Skeletal muscle satellite cell (primary cell): ENCODE measurements around the gene TXNDC15. TPM values are rescaled to one million over a fixed set of nuclear protein-coding genes. Genes with fewer than 3 reads are reported as not detected.

ENCODE experiments used
- H3K27me3 ChIP-seq: 2 replicates; pipeline ENCODE4 v1.7.0; 2013; ENCODE audit warnings: low read length; ENCODE audit not compliant: control insufficient read depth, insufficient read depth
- H3K36me3 ChIP-seq: 2 replicates; pipeline ENCODE4 v1.7.0; 2013; ENCODE audit warnings: mild to moderate bottlenecking, control low read depth, low read length; ENCODE audit not compliant: insufficient read depth
- H3K4me1 ChIP-seq: 2 replicates; pipeline ENCODE4 v1.7.0; 2013; ENCODE audit warnings: low read length; ENCODE audit not compliant: control insufficient read depth, insufficient read depth
- H3K4me2 ChIP-seq: 2 replicates; pipeline ENCODE4 v1.7.0; 2013; ENCODE audit warnings: mild to moderate bottlenecking, low read length
- H3K4me3 ChIP-seq: 2 replicates; pipeline ENCODE4 v1.7.0; 2013; ENCODE audit warnings: low read length
- H3K9ac ChIP-seq: 2 replicates; pipeline ENCODE4 v1.7.0; 2013; ENCODE audit warnings: mild to moderate bottlenecking, low read depth, low read length, moderate library complexity
- H3K9me3 ChIP-seq: replicated peaks from 2 replicates; pipeline ENCODE4 v1.7.0; 2013; ENCODE audit warnings: mild to moderate bottlenecking, control low read depth, low read length
- small RNA-seq: library from RNA; depleted of rRNA; stranded (forward); fragments of <200 nt; gene quantifications from one replicate; pipeline ENCODE3, GENCODE V24; 2012

The TXNDC15 gene

GRCh38 chr5:134935711-134936602 lies 61.8 kb downstream of the TXNDC15 start:
- H3K9ac ChIP-seq: no peak overlapping the region
- no peak overlapping the region for H3K4me3 ChIP-seq
- no peaks in the 10 kb centered on the region for H3K27me3 ChIP-seq
- H3K4me2 ChIP-seq: no peak overlapping the region
- H3K9me3 ChIP-seq: no peaks in the 10 kb centered on the region
- H3K36me3 ChIP-seq: peaks cover 13% of the 10 kb centered on the region
- H3K4me1 ChIP-seq: no peaks in the 10 kb centered on the region

- no peak overlapping the region for H3K4me2 ChIP-seq
- H3K4me1 ChIP-seq: no peaks in the 10 kb centered on the region
- H3K36me3 ChIP-seq: peaks cover 13% of the 10 kb centered on the region
- H3K4me3 ChIP-seq: no peak overlapping the region
- no peaks in the 10 kb centered on the region for H3K9me3 ChIP-seq
- no peaks in the 10 kb centered on the region for H3K27me3 ChIP-seq
- no peak overlapping the region for H3K9ac ChIP-seq
Measured at GRCh38 chr5:134937526-134937925, 63.4 kb downstream of the TXNDC15 start.

- Histone ChIP-seq H3K4me2 (no peak overlapping the region), H3K4me1 (no peaks in the 10 kb centered on the region), H3K4me3 (no peak overlapping the region), H3K27me3 (no peaks in the 10 kb centered on the region), H3K9me3 (no peaks in the 10 kb centered on the region), H3K9ac (no peak overlapping the region), H3K36me3 (peaks cover 13% of the 10 kb centered on the region)
Measured at GRCh38 chr5:134938030-134938429, 63.9 kb downstream of the TXNDC15 start.

DNA sequence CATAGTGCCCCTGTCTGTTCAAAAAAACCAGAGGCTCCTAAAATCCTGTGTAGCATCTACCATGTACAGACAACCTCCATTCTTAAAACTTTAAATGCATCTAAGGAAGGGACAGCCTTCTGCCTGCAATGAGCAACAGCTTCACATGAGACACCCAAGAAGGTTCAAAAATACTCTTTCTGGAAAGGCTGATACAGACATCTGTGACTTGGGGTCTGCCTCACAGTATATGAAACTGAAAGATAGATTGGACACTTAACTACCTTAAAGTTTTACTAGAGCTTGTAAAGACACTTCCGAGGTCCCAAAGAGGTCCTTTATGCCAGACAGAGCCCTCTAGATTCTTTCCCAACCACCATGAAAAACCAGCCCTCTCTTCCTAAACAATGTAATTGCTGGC lies 65.3 kb downstream of the TXNDC15 start:
- Histone ChIP-seq H3K27me3 (no peaks in the 10 kb centered on the region), H3K4me3 (no peak overlapping the region), H3K9ac (no peak overlapping the region), H3K9me3 (no peaks in the 10 kb centered on the region), H3K4me2 (no peak overlapping the region), H3K36me3 (peaks cover 13% of the 10 kb centered on the region), H3K4me1 (no peaks in the 10 kb centered on the region)

DNA sequence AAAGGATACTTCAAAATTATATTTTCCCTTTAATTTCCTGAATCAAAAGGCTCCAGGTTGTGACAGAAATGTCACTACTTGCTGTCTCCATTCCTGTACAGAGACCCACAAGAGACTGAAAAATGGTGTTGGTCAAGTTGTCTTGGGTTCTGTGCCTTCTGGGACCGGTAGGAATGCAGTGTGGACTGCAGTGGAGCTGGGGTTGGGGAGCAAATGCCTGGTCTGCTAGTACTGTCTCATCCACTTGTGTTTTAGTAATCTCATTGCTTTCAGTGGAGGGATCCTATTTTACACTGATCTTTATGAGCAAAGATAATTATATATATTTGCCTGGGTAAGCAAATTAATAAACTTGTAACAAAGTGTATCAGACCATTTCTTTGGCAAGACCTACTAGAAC lies 69.4 kb downstream of the TXNDC15 start:
- no peak overlapping the region for H3K9ac ChIP-seq
- H3K4me3 ChIP-seq: no peak overlapping the region
- H3K36me3 ChIP-seq: no peaks in the 10 kb centered on the region
- H3K9me3 ChIP-seq: no peaks in the 10 kb centered on the region
- H3K27me3 ChIP-seq: no peaks in the 10 kb centered on the region
- H3K4me2 ChIP-seq: no peak overlapping the region
- peaks cover under 1% of the 10 kb centered on the region for H3K4me1 ChIP-seq

DNA sequence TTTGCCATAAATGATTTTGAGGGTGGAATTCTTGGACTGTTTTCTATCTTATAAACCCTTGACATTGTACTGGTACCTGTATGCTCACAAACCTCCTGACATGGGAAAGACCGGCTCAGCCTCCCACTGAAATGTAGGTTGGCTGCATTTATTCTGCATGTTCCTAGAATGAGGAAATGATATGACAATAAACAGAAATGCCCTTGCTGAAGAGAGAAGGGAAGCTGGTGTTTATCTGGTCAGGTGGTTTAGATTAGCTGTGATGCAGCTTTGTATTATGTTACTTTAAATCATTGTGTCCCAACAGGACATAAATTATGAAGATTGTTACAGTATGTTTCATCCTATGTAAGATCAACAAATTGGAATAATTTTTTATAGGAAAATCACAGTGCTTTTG lies 70.5 kb downstream of the TXNDC15 start:
- Histone ChIP-seq H3K27me3 (no peaks in the 10 kb centered on the region), H3K4me2 (no peak overlapping the region), H3K4me3 (no peak overlapping the region), H3K9me3 (no peaks in the 10 kb centered on the region), H3K36me3 (no peaks in the 10 kb centered on the region), H3K4me1 (peaks cover 8% of the 10 kb centered on the region), H3K9ac (no peak overlapping the region)

GRCh38 chr5:134945041-134945440 lies 70.9 kb downstream of the TXNDC15 start:
- no peaks in the 10 kb centered on the region for H3K36me3 ChIP-seq
- no peaks in the 10 kb centered on the region for H3K9me3 ChIP-seq
- H3K4me3 ChIP-seq: no peak overlapping the region
- H3K4me2 ChIP-seq: no peak overlapping the region
- peaks cover 8% of the 10 kb centered on the region for H3K4me1 ChIP-seq
- H3K9ac ChIP-seq: no peak overlapping the region
- no peaks in the 10 kb centered on the region for H3K27me3 ChIP-seq

DNA sequence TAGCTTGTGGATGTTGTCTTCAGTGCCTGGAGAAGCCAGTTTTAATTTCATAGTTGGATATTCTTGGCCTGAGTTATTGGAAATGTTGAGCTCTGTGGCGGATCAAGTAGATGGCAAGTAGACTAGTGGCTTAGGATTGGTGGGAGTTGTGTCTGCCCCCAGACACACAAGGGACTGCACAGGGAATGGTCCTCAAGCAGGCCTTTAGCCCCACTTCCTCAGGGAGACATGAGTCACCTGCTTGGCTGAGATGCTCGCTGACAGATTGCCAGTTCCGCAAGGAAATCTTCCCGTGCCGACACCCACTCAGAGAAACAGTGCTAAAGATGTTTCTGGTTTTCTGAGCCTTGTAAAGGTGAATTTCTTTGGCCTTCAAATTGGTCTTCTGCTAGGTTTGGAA lies 74.7 kb downstream of the TXNDC15 start:
- Histone ChIP-seq H3K27me3 (no peaks in the 10 kb centered on the region), H3K36me3 (no peaks in the 10 kb centered on the region), H3K9ac (no peak overlapping the region), H3K9me3 (no peaks in the 10 kb centered on the region), H3K4me2 (no peak overlapping the region), H3K4me1 (peaks cover 8% of the 10 kb centered on the region), H3K4me3 (no peak overlapping the region)

GRCh38 chr5:134949316-134949715 lies 75.1 kb downstream of the TXNDC15 start:
- Histone ChIP-seq H3K9ac (no peak overlapping the region), H3K4me3 (no peak overlapping the region), H3K27me3 (no peaks in the 10 kb centered on the region), H3K4me2 (no peak overlapping the region), H3K9me3 (no peaks in the 10 kb centered on the region), H3K36me3 (no peaks in the 10 kb centered on the region), H3K4me1 (peaks cover 8% of the 10 kb centered on the region)

Small RNA genes lying within 50 kb of the gene (small RNA-seq; reads per million reads assigned to genes)
- gene MIR4461 (not detected), gene MTND3P25 (not detected), gene MTND4LP30 (not detected)
